ENCODE results near the gene PCDHB4.
"Not testable (repeated sequence)": the region's sequence is repeated elsewhere in the genome, so short reads cannot be mapped to it uniquely, and the experiment has no call there.

PCDHB4 gene

DNA sequence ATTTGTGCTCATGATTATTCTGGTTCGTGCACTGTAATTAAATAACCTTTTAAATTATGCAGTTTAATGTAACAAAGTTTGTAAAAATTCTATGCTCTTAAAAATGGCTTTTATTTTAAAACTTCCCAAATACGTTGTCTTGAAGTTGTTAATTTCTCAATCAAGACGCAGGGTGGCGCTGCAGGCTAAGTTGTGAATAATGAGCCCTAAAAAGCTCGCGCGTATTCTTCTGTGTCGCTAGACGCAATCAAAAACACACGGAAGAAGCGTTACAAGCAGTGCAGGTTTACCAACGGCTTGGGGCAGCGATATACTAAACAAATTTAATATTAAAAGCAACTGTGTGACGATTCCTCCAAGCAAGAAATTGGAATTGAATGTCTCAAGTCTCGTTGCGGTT is at the start of gene PCDHB4:
Gene PCDHB4 (plus strand): TSS at position 256 of the 400 bp plus-strand sequence. CDS start 181 bp downstream, outside the sequence.
- no peak for DNase-seq

DNA sequence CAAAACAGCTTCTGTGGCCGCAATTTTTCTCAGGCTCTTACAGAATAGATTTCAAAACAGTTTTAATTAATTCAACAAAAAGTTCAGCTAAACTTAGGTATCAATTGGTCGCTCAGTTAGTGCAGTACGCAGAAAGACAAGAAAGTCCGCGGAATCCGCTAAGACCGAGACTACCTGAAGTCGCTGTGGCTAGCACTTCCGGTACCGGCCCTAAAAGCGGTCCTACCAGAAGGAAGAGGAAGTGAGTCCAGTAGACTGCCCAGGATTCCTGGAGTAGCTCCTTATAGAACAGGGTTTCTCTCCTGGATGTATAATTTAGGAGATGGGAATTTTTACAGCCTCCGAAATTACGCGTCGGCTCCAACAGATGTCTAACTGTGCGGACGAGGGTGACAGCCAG is 43.8 kb upstream of the PCDHB4 start:
- DNase-seq = no peak

DNA sequence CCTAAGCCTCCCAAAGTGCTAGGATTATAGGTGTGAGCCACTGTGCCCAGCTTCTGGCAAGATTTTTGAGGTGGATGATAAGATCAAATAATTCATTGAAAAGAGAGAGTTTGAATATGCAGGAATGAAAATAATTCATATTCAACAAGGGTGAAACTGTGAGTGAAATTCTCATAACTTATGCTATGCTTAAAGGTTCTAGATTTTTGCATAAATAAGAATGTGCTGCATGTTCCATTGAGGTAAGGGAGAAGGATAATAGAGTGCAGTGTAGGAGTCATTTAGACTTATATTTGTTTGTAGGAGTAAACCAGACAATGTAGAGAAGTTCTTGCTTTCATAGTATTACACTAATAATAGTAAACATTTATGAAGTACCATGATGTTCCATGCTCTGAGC is 39.4 kb upstream of the PCDHB4 start:
- DNase-seq = no peak

DNA sequence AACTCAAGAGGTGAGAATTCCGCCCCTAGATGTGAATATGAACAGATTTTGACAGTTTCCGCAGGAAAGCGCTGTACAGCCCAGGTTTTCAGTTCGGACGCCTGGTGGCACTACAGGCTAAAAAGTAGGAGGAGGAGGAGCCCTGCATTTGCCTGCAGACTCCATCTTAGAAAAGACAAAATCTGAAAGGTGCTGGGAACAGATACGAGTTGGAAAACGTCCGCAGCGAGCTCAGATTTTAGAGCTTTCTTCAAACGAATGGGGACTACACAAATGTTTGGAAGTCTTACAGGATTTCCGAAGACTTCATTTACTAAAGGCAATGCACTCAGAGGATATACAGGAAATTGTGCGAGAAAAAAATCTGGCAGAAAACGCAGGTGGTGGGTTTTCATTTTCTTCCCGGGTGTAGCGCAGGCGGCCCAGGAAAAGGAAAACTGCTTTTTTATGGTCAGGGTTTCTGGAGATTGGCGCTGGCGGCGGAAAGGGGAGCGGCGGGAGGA is 37.1 kb upstream of the PCDHB4 start:
- peak; percentile 7 for DNase-seq

DNA sequence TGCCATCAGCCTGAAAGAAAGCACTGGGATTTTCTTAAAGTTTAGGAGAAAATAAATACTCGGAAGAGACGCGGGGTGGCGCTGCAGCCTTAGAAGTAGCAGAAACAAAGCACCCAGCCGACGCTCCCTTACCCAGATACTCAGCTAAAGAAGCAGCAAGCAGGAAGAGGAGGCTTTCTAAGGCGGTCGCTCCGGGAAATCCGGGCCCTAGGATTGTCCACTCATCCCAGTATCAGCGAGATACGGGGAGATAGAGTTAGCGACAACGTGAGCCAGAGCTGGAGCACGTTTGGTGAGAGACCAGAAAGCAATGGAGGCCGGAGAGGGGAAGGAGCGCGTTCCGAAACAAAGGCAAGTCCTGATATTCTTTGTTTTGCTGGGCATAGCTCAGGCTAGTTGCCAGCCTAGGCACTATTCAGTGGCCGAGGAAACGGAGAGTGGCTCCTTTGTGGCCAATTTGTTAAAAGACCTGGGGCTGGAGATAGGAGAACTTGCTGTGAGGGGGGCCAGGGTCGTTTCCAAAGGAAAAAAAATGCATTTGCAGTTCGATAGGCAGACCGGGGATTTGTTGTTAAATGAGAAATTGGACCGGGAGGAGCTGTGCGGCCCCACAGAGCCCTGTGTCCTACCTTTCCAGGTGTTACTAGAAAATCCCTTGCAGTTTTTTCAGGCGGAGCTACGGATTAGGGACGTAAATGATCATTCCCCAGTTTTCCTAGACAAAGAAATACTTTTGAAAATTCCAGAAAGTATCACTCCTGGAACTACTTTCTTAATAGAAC is 26.9 kb upstream of the PCDHB4 start, which contains the start of gene PCDHB2:
Gene PCDHB2 (plus strand): TSS at position 135 of the 782 bp plus-strand sequence. CDS start 176 bp downstream, at position 311.
- DNase-seq = no peak

DNA sequence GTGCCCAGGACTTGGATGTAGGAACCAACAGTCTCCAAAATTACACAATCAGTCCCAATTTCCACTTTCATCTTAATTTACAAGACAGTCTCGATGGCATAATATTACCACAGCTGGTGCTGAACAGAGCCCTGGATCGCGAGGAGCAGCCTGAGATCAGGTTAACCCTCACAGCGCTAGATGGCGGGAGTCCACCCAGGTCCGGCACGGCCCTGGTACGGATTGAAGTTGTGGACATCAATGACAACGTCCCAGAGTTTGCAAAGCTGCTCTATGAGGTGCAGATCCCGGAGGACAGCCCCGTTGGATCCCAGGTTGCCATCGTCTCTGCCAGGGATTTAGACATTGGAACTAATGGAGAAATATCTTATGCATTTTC is 26.4 kb upstream of the PCDHB4 start:
- no peak for DNase-seq

DNA sequence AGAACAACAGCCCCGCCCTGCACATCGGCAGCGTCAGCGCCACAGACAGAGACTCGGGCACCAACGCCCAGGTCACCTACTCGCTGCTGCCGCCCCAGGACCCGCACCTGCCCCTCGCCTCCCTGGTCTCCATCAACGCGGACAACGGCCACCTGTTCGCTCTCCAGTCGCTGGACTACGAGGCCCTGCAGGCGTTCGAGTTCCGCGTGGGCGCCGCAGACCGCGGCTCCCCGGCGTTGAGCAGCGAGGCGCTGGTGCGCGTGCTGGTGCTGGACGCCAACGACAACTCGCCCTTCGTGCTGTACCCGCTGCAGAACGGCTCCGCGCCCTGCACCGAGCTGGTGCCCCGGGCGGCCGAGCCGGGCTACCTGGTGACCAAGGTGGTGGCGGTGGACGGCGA is 25.4 kb upstream of the PCDHB4 start:
- DNase-seq = not testable (repeated sequence)

DNA sequence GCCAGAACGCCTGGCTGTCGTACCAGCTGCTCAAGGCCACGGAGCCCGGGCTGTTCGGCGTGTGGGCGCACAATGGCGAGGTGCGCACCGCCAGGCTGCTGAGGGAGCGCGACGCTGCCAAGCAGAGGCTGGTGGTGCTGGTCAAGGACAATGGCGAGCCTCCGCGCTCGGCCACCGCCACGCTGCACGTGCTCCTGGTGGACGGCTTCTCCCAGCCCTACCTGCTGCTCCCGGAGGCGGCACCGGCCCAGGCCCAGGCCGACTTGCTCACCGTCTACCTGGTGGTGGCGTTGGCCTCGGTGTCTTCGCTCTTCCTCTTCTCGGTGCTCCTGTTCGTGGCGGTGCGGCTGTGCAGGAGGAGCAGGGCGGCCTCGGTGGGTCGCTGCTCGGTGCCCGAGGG is 25.0 kb upstream of the PCDHB4 start:
- not testable (repeated sequence) for DNase-seq

DNA sequence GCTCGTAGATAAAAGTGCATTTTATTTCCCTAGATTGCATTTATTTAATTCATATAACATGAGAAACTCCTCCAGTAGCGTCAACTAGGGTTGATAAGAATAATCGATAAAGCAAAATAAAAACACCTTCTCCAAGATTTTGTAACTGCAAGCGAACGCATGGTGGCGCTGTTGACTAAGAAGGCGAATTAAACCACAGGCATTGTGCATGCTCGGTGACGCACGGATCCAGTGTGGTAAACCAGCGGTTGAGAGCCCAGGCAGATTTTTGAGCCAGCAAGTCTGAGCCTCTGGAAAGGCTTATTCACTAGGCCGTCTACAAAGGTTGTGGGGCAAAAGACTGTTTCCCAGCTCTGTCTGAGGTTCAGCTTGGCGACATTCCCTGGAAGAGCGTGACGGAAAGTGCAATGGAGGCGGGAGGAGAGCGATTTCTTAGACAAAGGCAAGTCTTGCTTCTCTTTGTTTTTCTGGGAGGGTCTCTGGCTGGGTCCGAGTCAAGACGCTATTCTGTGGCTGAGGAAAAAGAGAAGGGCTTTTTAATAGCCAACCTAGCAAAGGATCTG is 21.3 kb upstream of the PCDHB4 start, which contains the start of gene PCDHB3:
Gene PCDHB3 (plus strand): TSS at position 231 of the 563 bp plus-strand sequence. CDS start 177 bp downstream, at position 408.
- DNase-seq = no peak

DNA sequence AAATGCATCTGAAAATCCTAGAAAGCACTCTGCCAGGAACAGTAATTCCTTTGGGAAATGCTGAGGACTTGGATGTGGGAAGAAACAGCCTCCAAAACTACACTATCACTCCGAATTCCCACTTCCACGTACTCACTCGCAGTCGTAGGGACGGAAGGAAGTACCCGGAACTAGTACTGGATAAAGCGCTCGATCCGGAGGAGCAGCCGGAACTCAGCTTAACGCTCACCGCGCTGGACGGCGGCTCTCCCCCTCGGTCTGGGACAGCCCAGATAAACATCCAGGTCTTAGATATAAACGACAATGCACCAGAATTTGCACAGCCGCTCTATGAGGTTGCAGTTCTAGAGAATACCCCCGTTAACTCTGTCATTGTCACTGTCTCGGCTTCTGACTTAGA is 20.6 kb upstream of the PCDHB4 start:
- no peak for DNase-seq

DNA sequence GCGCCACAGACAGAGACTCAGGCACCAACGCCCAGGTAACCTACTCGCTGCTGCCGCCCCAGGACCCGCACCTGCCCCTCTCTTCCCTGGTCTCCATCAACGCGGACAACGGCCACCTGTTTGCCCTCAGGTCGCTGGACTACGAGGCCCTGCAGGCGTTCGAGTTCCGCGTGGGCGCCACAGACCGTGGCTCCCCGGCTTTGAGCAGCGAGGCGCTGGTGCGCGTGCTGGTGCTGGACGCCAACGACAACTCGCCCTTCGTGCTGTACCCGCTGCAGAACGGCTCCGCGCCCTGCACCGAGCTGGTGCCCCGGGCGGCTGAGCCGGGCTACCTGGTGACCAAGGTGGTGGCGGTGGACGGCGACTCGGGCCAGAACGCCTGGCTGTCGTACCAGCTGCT is 19.5 kb upstream of the PCDHB4 start:
- DNase-seq = not testable (repeated sequence)

DNA sequence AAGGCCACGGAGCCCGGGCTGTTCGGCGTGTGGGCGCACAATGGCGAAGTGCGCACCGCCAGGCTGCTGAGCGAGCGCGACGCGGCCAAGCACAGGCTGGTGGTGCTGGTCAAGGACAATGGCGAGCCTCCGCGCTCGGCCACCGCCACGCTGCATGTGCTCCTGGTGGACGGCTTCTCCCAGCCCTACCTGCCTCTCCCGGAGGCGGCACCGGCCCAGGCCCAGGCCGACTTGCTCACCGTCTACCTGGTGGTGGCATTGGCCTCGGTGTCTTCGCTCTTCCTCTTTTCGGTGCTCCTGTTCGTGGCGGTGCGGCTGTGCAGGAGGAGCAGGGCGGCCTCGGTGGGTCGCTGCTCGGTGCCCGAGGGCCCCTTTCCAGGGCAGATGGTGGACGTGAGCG is 19.1 kb upstream of the PCDHB4 start:
- not testable (repeated sequence) for DNase-seq

DNA sequence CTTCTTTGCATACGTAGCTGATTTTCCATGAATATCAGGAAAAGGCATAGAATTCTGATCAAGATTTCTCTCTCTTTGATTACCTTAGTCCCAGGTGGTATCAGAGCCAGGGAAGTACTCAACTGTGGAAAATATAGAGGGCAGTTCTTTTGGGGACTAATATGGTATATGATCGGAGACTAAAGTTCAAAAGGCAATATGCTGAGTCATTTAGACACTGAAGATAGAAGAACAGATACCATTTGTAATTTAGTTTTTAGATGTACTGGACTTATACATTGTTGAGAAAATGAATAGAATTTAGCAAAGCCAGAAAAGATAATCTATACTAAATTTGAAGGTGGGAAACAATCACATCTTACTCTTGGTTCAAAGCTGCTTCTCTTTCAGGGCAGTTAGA is 16.3 kb upstream of the PCDHB4 start:
- no peak for DNase-seq

DNA sequence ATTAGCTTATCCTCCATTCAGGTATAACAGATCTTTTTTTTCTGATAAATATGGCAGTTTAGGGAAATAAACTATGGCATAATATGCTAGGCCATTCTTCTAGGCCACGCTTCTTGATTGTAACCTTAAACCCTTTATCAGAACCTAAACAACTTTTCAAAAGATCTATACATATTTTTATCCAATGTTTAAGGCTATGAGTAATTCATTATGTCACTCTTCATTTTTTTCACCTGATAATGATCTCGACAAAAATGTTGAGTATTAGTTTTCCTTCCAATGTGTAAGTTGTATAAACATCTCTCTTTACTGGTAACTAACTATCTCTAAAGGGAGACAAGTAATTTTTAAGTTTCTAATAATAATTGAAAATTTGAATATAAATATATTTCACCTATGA is 2.4 kb upstream of the PCDHB4 start:
- no peak for DNase-seq

DNA sequence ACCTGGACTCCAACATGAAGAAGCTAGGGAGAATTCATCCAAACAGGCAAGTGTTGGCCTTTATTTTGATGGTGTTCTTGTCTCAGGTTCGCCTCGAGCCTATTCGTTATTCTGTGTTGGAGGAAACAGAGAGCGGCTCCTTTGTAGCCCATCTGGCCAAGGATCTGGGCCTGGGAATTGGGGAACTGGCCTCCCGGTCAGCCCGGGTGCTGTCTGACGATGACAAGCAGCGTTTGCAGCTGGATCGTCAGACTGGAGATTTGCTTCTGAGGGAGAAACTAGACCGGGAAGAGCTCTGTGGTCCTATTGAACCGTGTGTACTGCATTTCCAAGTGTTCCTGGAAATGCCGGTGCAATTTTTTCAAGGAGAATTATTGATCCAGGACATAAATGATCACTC is 367 bp downstream of the PCDHB4 start:
- no peak for DNase-seq

DNA sequence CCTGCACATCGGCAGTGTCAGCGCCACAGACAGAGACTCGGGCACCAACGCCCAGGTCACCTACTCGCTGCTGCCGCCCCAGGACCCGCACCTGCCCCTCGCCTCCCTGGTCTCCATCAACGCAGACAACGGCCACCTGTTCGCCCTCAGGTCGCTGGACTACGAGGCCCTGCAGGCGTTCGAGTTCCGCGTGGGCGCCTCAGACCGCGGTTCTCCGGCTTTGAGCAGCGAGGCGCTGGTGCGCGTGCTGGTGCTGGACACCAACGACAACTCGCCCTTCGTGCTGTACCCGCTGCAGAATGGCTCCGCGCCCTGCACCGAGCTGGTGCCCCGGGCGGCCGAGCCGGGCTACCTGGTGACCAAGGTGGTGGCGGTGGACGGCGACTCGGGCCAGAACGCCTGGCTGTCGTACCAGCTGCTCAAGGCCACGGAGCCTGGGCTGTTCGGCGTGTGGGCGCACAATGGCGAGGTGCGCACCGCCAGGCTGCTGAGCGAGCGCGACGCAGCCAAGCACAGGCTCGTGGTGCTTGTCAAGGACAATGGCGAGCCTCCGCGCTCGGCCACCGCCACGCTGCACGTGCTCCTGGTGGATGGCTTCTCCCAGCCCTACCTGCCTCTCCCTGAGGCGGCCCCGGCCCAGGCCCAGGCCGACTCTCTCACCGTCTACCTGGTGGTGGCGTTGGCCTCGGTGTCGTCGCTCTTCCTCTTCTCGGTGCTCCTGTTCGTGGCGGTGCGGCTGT is 1.9 kb downstream of the PCDHB4 start:
- not testable (repeated sequence) for DNase-seq

DNA sequence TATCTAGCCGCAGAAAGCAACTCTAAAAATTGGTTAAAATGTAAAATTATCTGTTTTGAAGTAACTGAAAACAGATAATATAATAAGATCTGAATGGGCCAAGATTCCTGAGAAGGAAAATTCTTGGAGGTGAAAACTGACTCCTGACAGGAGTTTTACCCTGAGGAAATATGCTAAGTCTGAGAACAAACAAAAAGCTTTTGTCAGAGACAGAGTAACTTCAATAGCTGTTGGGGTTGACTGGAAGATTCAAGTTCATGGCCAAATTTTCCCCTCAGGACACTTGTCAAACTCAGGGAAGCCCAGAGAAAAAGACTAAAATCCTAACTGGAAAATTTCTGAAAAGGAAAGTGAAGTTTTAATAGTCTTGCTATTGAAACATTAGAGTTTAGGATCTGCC is 5.7 kb downstream of the PCDHB4 start:
- no peak for DNase-seq

DNA sequence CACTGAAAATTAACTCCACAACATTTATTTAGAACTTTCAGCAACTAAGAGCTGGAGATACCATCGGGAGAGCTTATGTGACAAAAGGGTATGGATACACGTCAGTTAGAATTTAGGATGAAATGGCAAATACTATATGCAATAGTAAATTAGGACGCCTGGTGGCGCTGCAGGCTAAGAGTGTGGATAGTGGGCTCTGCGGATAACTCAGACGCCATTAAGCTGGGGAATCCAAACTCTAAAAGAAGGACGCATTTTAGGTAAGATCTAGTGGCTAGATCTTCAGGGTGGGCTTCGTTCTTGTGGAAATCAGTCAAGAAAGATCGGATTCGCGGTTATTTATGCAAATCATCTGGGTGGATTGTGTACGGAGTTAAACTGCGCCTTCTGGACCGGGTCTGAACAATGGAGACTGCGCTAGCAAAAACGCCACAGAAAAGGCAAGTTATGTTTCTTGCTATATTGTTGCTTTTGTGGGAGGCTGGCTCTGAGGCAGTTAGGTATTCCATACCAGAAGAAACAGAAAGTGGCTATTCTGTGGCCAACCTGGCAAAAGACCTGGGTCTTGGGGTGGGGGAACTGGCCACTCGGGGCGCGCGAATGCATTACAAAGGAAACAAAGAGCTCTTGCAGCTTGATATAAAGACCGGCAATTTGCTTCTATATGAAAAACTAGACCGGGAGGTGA is 13.6 kb downstream of the PCDHB4 start, which contains the start of gene PCDHB5:
Gene PCDHB5 (plus strand): TSS at position 177 of the 688 bp plus-strand sequence. CDS start 229 bp downstream, at position 406.
- DNase-seq = peak; percentile 66

DNA sequence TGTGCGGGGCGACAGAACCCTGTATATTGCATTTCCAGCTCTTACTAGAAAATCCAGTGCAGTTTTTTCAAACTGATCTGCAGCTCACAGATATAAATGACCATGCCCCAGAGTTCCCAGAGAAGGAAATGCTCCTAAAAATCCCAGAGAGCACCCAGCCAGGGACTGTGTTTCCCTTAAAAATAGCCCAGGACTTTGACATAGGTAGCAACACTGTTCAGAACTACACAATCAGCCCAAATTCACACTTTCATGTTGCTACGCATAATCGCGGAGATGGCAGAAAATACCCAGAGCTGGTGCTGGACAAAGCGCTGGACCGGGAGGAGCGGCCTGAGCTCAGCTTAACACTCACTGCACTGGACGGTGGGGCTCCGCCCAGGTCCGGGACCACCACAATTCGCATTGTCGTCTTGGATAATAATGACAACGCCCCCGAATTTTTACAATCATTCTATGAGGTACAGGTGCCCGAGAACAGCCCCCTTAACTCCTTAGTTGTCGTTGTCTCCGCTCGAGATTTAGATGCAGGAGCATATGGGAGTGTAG is 14.2 kb downstream of the PCDHB4 start:
- DNase-seq = no peak

DNA sequence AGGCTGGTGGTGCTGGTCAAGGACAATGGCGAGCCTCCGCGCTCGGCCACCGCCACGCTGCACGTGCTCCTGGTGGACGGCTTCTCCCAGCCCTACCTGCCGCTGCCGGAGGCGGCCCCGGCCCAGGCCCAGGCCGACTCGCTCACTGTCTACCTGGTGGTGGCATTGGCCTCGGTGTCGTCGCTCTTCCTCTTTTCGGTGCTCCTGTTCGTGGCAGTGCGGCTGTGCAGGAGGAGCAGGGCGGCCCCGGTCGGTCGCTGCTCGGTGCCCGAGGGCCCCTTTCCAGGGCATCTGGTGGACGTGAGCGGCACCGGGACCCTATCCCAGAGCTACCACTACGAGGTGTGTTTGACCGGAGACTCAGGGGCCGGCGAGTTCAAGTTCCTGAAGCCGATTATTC is 15.7 kb downstream of the PCDHB4 start:
- DNase-seq = not testable (repeated sequence)

DNA sequence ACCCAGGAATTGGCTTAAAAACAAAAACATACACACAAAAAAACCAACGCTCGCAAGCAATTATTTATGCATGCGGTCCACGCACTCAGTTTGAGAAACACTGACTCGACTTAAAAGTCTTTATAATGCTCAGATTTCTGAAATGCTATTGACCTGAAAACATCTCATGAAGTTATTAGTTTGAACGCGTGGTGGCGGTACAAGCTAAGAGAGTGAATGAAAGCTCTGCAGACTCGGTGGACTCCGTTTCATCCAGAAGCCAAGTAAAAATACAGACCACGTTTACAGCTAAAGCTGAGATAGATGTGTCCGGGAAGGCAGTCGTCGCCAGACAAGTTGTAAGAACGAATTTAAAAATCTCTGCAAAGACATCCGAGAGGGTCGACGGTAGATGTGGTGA is 28.2 kb downstream of the PCDHB4 start, which contains the start of gene PCDHB6:
Gene PCDHB6 (plus strand): TSS at position 246 of the 400 bp plus-strand sequence. CDS start 201 bp downstream, outside the sequence.
- DNase-seq = no peak

Measured in NCI-H1105 treated with DMSO at 0.1 percent for 48 hours (cell line).